ENCODE measurements around the gene NSMCE3. TPM values are rescaled to one million over a fixed set of nuclear protein-coding genes. Genes with fewer than 3 reads are reported as not detected.

Gene NSMCE3
- total and polyA plus RNA-seq, 4 donors = 2.3 to 3.3 (median 2.8) TPM

GRCh38 chr15:29239395-29239794, 30.2 kb downstream of the NSMCE3 start:
- no peaks in the 10 kb centered on the region for H3K4me1 ChIP-seq (ENCODE audit: control insufficient read depth in 4 of 4, insufficient read depth in 4 of 4, low read length in 3 of 4)
- no peak overlapping the region for H3K9ac ChIP-seq (ENCODE audit: low read depth in 1 of 2, low read length in 2 of 2)
- no peaks in the 10 kb centered on the region for H3K27me3 ChIP-seq (ENCODE audit: control insufficient read depth in 4 of 4, insufficient read depth in 4 of 4, low read length in 3 of 4)
- no peak overlapping the region for H3K27ac ChIP-seq (ENCODE audit: low read depth in 1 of 2, low read length in 2 of 2)
- no peak for DNase-seq (ENCODE audit: low spot score)
- H3K4me3 ChIP-seq (ENCODE audit: low read depth in 1 of 3, low read length in 3 of 3) = no peak overlapping the region
- no peaks in the 10 kb centered on the region for H3K36me3 ChIP-seq (ENCODE audit: control insufficient read depth in 4 of 4, insufficient read depth in 3 of 4, low read depth in 1 of 4, low read length in 3 of 4)
- TF ChIP-seq JUND (IDR thresholded peaks at IDR 0.05) = no peak
- TF ChIP-seq ZBTB33 (IDR thresholded peaks at IDR 0.05) = no peak
- no peak for TF ChIP-seq REST (IDR thresholded peaks at IDR 0.05)
- TF ChIP-seq ATF3 (IDR thresholded peaks at IDR 0.05) = no peak
- TF ChIP-seq FOXA2 (IDR thresholded peaks at IDR 0.05) = no peak
- no peak for TF ChIP-seq CTCF (IDR thresholded peaks at IDR 0.05; ENCODE audit: low read depth, low read length, missing input control)
- no peak for TF ChIP-seq RAD21 (IDR thresholded peaks at IDR 0.05)
- TF ChIP-seq EGR1 (IDR thresholded peaks at IDR 0.05; ENCODE audit: low read depth in 2 of 2) = no peak
- no peak for TF ChIP-seq MAX (IDR thresholded peaks at IDR 0.05)
- peaks cover 0 to 4% (median 0%) of the 10 kb centered on the region in 4 donors for H3K9me3 ChIP-seq (ENCODE audit: control insufficient read depth in 4 of 4, low read length in 3 of 4)
- WGBS = 54% methylated on average over 3 of the region's 3 CpGs

- peaks cover 0 to 4% (median 0%) of the 10 kb centered on the region in 4 donors for H3K9me3 ChIP-seq (ENCODE audit: control insufficient read depth in 4 of 4, low read length in 3 of 4)
- no peak overlapping the region for H3K9ac ChIP-seq (ENCODE audit: low read depth in 1 of 2, low read length in 2 of 2)
- H3K4me1 ChIP-seq (ENCODE audit: control insufficient read depth in 4 of 4, insufficient read depth in 4 of 4, low read length in 3 of 4) = no peaks in the 10 kb centered on the region
- WGBS = 93% methylated on average over 4 of the region's 4 CpGs
- no peak for DNase-seq (ENCODE audit: low spot score)
- no peak overlapping the region for H3K4me3 ChIP-seq (ENCODE audit: low read depth in 1 of 3, low read length in 3 of 3)
- no peak overlapping the region for H3K27ac ChIP-seq (ENCODE audit: low read depth in 1 of 2, low read length in 2 of 2)
- H3K36me3 ChIP-seq (ENCODE audit: control insufficient read depth in 4 of 4, insufficient read depth in 3 of 4, low read depth in 1 of 4, low read length in 3 of 4) = no peaks in the 10 kb centered on the region
- no peaks in the 10 kb centered on the region for H3K27me3 ChIP-seq (ENCODE audit: control insufficient read depth in 4 of 4, insufficient read depth in 4 of 4, low read length in 3 of 4)
- TF ChIP-seq HNF4A (conservative IDR thresholded peaks at IDR 0.05) (no peak), RAD21 (IDR thresholded peaks at IDR 0.05) (no peak), MAX (IDR thresholded peaks at IDR 0.05) (no peak), YY1 (IDR thresholded peaks at IDR 0.05) (no peak), FOXA2 (IDR thresholded peaks at IDR 0.05) (no peak), SP1 (IDR thresholded peaks at IDR 0.05) (no peak), GABPA (IDR thresholded peaks at IDR 0.05 in 1 of 2, conservative IDR thresholded peaks at IDR 0.05 in 1 of 2) (no peak), ZBTB33 (IDR thresholded peaks at IDR 0.05) (no peak), REST (IDR thresholded peaks at IDR 0.05) (no peak)
Measured at GRCh38 chr15:29233566-29233965, 36.1 kb downstream of the NSMCE3 start.
